Uterus (tissue), 4 donors: ENCODE measurements around the gene IFNLR1. TPM values are rescaled to one million over a fixed set of nuclear protein-coding genes. Genes with fewer than 3 reads are reported as not detected.
A peak's percentile ranks its signal among the peaks of the same experiment; 100 is the strongest.

Source experiments
- DNase-seq, 2 donors: peaks; one replicate each; pipeline ENCODE4 v3.0.0-alpha.2; 2019 to 2020
- H3K27ac ChIP-seq, 2 donors: fragments of 200-600 bp; sonication (generic); 1 replicate in 1 of 2; 2 replicates in 1 of 2; pipeline ENCODE4 v1.5.1; 2016 to 2018
- H3K27me3 ChIP-seq, 2 donors: fragments of 200-600 bp; sonication (generic); one replicate each; pipeline ENCODE4 v1.5.1; 2018 to 2019; ENCODE audit warnings: control low read depth in 1 of 2
- H3K36me3 ChIP-seq, 2 donors: fragments of 200-600 bp; sonication (generic); one replicate each; pipeline ENCODE4 v1.5.1; 2019; ENCODE audit warnings: control low read depth in 1 of 2
- H3K4me1 ChIP-seq, 2 donors: fragments of 200-600 bp; sonication (generic); one replicate each; pipeline ENCODE4 v1.5.1; 2018 to 2019; ENCODE audit warnings: control low read depth in 1 of 2
- H3K4me3 ChIP-seq, 2 donors: fragments of 200-600 bp; sonication (generic); 1 replicate in 1 of 2; 2 replicates in 1 of 2; pipeline ENCODE4 v1.5.1; 2018 to 2019; ENCODE audit warnings: mild to moderate bottlenecking in 1 of 2
- H3K9me3 ChIP-seq, 2 donors: fragments of 200-600 bp; sonication (generic); one replicate each; pipeline ENCODE4 v1.5.1; 2019; ENCODE audit warnings: control low read depth in 1 of 2
- CTCF ChIP-seq, 4 experiments: fragments of 200-600 bp in 2 of 4; fragments of 450-650 bp in 2 of 4; sonication (generic) in 2 of 4; IDR thresholded peaks; one replicate each; pipeline ENCODE4 v1.5.1; 2016 to 2019; ENCODE audit warnings: antibody characterized with exemption in 4 of 4, mild to moderate bottlenecking in 2 of 4, moderate library complexity in 1 of 4
- POLR2A ChIP-seq, 2 donors: fragments of 450-650 bp; IDR thresholded peaks; one replicate each; pipeline ENCODE4 v1.6.1; 2016; ENCODE audit warnings: antibody characterized with exemption in 2 of 2, mild to moderate bottlenecking in 1 of 2, moderate library complexity in 1 of 2
- intact Hi-C: fragments of 100-400 bp; cut with DNase I; formaldehyde crosslinking; loops from one replicate; pipeline ENCODE4 v1.15.1; 2023; ENCODE audit warnings: low total_unique reads
- total RNA-seq, 4 donors: library from RNA; depleted of rRNA in 3 of 4; stranded (reverse); fragments of >200 nt in 3 of 4; gene quantifications; one replicate each; pipeline versions ENCODE4 v1.1.0 to v1.2.4, GENCODE V29; 2014 to 2023
- donor health status: DM: yes; HTN: yes; CAD: no.

Gene IFNLR1
- total RNA-seq, 4 donors from 2014 or later: 0.29 to 2.6 (median 1.3) TPM; not detected in 1

DNA sequence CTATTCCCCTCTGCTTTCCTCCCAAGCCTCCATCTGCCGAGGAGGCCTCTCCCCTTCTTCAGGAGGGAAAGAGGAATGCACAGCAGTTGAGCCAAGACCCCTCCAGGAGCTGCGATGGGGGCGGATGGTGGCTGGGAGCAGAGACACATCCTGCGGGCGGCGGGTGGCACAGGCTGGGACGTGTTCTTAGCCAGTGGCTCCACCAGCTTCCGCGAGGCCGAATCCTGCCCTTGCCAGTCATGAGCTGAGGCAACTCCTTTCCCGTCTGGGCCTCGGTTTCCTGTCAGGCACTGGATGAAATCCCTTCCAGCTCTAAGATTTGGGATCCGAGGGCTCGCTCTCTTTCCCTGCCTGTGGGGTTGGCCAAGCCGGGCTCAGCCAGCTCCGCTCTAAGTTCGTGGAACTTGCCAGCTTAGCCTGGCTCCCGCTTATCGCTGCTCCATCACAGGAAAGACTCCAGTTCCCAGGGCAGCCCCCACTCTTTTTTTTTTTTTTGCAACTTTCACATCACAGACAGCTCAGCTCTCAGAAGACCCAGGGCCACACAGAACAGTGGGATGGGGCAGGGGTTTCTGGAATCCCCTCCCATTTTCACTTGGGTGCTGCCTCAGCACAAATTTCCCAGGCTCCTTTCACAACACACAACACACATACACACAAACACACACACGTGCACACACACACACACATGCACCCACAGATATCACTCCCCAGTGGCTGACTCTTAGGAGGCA, 75.7 kb downstream of the IFNLR1 start:
- Histone ChIP-seq H3K36me3 (no peaks in the 10 kb centered on the region), H3K9me3 (no peaks in the 10 kb centered on the region), H3K27me3 (no peaks in the 10 kb centered on the region), H3K27ac (peak overlapping the region; percentile 14 to 61), H3K4me1 (peaks cover 0 to 4% of the 10 kb centered on the region in 2 donors), H3K4me3 (no peak overlapping the region)
- DNase-seq: peak in 1 of 2 donors; percentile 37
- TF ChIP-seq CTCF (IDR thresholded peaks at IDR 0.05) (no peak), POLR2A (IDR thresholded peaks at IDR 0.05) (no peak)
- intact Hi-C loops: no loop called here

GRCh38 chr1:24110642-24111261, 76.3 kb downstream of the IFNLR1 start:
- intact Hi-C loops: no loop called here
- H3K27me3 ChIP-seq: no peaks in the 10 kb centered on the region
- no peaks in the 10 kb centered on the region for H3K36me3 ChIP-seq
- TF ChIP-seq CTCF (IDR thresholded peaks at IDR 0.05) (no peak), POLR2A (IDR thresholded peaks at IDR 0.05) (no peak)
- no peak for DNase-seq
- H3K9me3 ChIP-seq: no peaks in the 10 kb centered on the region
- H3K4me1 ChIP-seq: peaks cover 0 to 4% of the 10 kb centered on the region in 2 donors
- no peak overlapping the region for H3K4me3 ChIP-seq
- peak overlapping the region; percentile 14 to 61 for H3K27ac ChIP-seq

- Histone ChIP-seq H3K27ac (no peak overlapping the region), H3K36me3 (no peaks in the 10 kb centered on the region), H3K9me3 (no peaks in the 10 kb centered on the region), H3K4me3 (no peak overlapping the region), H3K4me1 (peaks cover 0 to 4% of the 10 kb centered on the region in 2 donors), H3K27me3 (no peaks in the 10 kb centered on the region)
- no peak for DNase-seq
- TF ChIP-seq CTCF (IDR thresholded peaks at IDR 0.05): no peak
- no peak for TF ChIP-seq POLR2A (IDR thresholded peaks at IDR 0.05)
- intact Hi-C loops: no loop called here
These were observed 77.2 kb downstream of the IFNLR1 start for GRCh38 chr1:24109686-24110475.

DNA sequence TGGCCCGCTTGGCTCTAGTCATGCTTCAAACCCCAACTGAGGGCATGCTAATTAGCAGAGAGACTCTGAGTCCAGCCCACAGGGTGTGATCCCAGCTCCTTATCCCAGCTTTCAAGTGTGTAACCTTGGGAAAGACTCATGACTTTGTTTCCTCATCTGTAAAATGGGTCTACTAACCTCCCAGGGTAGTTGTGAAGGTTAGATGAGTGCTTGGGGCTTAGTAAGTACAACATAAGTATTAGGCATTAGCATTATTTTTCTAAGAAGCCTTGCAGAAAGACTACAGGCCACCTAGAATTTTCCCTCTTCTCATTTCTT, 78.0 kb downstream of the IFNLR1 start:
- DNase-seq: no peak
- intact Hi-C loops: no loop called here
- TF ChIP-seq CTCF (IDR thresholded peaks at IDR 0.05) (no peak), POLR2A (IDR thresholded peaks at IDR 0.05) (no peak)
- H3K27me3 ChIP-seq: no peaks in the 10 kb centered on the region
- no peak overlapping the region for H3K27ac ChIP-seq
- H3K9me3 ChIP-seq: no peaks in the 10 kb centered on the region
- H3K36me3 ChIP-seq: no peaks in the 10 kb centered on the region
- H3K4me1 ChIP-seq: peaks cover 0 to 4% of the 10 kb centered on the region in 2 donors
- H3K4me3 ChIP-seq: no peak overlapping the region
